HG03565 (cell line): ENCODE measurements around the gene HOXA2.

Source experiments
- ATAC-seq: cut with Tn5 transposase; IDR thresholded peaks from one replicate; pipeline ENCODE4 v1.9.1; 2021; ENCODE audit warnings: mild to moderate bottlenecking, moderate library complexity; ENCODE audit not compliant: unreplicated experiment

HOXA2 gene

DNA sequence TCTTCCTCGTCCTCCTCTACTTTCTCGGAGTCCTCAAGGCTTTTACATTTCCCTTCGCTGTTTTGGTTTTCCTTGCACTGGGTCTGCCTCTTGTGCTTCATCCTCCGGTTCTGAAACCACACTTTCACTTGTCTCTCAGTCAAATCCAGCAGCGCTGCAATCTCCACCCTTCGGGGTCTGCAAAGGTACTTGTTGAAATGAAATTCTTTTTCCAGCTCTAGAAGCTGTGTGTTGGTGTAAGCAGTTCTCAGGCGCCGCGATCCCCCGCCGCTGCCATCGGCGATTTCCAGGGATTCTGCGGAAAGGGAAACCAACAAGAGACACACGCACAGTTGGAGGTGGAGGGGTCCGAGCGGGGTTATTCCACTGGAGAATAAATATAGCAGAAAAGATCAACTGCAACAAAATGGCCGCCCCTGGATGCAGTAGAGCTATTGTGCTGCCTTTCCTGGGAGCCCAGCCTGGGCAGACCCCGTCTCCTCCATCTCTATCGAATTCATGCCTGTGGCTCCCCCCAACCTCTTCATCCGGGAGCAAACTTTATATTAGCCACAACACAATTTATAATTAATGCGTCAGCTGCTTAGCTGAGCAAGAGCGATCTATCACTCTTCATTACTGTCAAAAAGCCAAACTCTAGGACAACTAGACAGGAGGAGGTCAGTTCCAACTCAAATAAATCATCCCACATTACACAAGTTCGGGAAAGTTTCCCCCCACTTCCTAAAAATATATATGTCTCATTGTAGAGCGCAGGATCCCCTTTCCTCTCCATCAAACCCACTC is 1.1 kb downstream of the HOXA2 start:
- no peak for ATAC-seq

DNA sequence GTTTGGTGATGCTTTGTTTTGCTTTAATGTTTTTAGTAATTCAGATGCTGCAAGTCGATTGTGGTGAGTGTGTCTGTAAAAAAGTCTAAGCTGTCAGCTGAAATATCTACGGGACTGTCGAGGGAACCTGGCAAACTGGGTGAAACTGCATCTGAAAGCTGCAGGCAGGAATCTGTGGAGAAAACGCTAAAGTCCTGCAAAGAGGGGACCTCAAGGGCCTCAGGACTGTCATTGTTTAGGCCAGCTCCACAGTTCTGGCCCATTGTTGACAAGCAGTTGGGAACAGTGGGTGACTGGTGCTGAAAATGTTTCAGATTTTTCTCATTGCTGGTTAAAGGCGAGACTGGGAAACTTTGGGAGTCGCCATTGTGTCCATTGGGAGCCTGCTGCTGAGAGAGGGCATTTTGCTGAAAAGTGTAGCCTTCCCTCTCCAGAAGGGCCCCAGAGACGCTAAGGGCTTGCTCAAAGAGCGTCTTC is 1.8 kb downstream of the HOXA2 start:
- no peak for ATAC-seq

DNA sequence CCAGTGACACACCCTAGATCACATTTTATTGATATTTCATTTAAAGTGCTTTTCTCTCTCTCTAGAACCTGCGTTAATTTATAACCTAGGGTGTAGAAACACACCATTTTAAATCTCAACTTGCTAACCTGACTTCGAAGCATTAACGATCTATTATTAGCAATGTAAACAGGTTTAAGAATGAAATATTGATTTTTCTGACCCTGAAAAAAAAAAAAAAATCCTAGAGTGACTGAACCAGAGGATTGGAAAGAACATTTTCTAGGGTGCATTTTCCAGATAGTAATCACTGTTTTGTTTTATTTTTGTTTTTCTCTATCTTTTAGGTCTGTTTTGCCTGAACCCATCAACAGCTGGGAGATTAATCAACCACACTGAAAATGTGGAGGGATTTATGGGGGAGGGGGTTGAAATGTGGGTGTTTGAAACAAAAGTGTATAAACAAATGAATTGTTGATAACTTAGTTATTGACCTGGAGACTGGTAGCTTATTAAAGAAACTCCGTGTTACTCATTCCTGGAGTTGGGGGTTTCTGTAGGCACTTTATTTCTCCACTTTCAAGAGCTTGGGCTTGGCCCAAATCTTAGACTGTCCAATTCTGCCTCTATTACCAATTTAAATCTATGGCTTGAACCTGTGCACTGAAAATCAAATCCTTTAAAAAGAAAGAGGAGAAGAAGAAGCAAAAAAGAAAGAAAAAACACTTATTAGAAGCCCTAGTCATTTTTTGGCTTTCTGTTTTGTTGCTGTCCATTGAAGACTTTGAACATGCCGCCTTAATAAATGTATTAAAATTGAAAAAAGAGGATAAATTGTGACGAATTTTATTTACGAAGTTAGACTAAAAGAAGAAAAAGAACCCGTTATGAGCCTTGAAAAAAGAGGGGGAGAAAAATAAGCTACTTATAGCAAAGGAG is 2.8 kb downstream of the HOXA2 start:
- no peak for ATAC-seq

GRCh38 chr7:27098578-27099451 is 3.7 kb downstream of the HOXA2 start:
- ATAC-seq: no peak

- no peak for ATAC-seq
Measured at GRCh38 chr7:27097686-27098577, 4.6 kb downstream of the HOXA2 start.

- ATAC-seq: no peak
Measured at GRCh38 chr7:27096768-27097514, 5.5 kb downstream of the HOXA2 start.

DNA sequence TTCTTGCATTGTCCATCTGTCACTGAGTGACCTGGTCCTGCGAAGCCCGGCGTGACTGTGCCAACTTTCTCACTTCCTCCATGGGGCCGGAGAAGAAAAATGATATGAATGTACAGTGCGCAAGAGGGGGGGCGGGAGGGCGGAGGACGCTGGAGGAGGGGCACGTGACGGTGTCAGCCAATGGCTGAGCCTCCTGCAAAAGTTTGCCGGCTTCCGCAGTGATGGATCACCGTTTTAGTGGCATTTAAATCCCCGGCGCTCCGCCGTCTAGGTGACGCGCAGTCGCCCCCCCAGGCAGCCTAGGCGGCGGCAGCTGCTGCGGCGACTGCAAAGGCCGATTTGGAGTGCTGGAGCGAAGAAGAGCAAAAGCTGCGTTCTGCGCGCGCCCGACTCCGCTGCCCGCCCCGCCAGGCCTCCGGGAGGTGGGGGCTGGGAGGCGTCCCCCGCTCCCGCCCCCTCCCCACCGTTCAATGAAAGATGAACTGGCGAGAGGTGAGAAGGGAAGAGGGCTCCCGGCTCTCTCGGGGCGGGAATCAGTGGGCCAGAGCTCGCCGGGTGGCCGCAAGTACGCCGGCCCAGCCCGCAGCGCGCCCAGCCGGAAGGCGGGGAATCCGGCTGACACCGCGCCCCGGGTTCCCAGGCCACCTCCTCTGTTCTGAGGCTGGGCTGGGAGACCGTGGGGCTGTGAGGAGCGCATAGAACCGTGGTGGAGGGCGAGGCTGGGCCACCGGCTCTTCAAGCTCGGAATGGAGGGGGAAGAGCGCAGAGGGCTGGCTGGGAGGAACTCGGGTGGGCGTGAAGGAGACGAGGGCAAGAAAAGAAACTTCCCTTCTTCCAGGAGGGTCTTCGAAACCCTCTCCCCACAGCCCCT is 6.4 kb downstream of the HOXA2 start, which contains the start of gene HOXA1:
Gene HOXA1 (minus strand): TSS at position 104 of the 871 bp plus-strand sequence. CDS start 88 bp downstream, at position 16.
- ATAC-seq: peak; percentile 86

- no peak for ATAC-seq
Measured at GRCh38 chr7:27095050-27095896, 7.2 kb downstream of the HOXA2 start.

DNA sequence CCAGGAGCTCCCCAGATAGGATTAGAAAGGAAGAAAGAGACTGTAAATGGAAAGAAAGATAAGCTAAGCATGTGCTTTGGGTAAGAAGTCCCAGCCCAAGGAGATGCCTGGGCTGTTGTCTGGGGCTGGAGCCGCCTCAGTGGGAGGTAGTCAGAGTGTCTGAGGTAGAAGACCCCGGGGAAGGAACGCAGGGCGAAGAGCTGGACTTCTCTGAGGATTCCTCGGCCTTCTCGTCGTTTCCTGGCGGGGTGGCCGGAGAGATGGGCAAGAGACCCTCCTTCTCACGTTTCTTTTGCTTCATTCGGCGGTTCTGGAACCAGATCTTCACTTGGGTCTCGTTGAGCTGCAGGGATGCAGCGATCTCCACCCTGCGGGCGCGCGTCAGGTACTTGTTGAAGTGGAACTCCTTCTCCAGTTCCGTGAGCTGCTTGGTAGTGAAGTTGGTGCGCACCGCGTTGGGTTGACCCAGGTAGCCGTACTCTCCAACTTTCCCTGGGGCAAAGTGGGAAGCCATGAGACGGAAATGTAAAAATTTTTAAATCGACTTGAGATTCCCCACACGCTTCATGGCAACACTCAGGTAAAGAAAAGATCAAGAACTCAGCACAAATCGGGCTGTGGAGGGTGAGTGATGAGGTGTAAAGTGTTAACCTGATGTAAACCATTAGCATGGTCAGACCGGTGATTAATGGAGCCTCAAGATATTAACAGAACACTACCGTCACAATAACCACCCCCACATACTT is 8.0 kb downstream of the HOXA2 start:
- ATAC-seq: no peak

DNA sequence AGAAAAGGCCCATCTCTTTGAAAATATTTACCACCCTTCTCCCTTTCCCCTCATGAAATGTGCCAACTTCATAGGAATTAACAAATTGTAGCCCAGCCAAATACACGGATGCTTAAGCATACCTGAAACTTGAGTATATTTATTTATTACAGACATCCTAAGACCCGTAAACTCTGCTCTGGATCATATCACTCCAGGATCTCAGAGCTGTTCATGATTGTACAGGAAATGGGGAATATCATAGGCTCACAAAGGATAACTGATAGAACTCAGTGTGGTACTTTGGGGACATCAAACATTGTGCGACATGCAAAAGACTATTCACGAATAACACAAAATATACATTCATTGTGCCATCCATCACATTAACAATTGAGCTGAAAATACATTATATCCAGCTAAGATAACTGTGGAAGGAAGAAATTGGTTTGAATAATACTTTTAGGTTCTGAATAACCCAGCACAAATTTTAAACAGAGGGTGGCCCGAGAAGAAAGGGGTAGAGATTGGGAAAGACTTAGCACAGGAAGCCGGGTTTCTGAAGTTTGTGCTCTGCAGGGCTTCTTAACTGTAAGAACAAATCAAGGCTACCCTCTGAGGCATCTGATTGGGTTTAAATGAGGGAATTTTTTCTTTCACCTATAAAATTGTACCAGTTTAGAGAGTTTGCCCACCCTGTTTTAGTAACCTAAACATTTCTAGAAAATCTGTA is 9.1 kb downstream of the HOXA2 start:
- no peak for ATAC-seq

GRCh38 chr7:27092819-27093110 is 9.7 kb downstream of the HOXA2 start:
- ATAC-seq: no peak

DNA sequence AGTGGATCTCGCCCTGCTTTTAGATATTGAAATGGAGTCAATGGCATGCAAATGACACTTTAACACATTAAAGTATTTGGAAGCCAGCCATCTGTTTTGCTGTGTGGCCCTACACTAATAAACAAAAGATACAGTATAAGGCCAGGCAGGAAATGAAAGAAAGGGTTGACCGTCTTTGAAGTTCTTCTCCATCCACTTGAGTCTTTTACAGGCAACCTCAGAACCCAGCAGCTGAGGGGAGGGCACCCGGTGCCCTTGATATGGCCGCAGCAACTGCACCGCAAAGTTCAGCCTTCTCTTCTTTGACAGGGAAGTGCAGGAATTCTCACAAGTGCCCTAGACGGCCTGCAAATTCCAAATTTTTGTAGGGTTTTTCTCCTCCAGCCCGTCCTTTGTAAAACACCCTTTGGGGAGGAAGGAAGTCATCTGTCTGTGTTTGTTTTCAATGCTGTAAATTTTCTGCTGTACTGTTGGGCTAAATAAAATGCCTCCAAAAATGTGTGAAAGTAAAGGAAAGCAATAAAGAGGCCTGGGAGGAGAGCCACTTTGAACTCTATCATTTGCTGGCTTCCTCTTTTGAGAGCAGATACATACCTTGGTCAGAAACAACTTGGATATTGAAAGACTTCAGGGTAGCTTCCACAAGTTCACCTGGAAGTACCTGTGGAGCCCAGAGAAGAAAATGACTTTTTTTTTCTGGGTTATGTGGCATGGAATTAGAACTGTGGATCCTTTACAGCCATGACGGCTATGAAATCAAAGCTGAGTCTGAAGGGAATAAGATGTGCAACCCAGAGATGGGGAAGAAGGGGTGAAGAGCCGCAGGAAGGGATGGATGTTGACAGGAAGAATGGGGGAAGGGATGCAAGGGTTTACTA is 10.3 kb downstream of the HOXA2 start:
- ATAC-seq: no peak

GRCh38 chr7:27091105-27091504 is 11.4 kb downstream of the HOXA2 start:
- no peak for ATAC-seq

- no peak for ATAC-seq
Measured at GRCh38 chr7:27088002-27088922, 14.2 kb downstream of the HOXA2 start.
